ENCODE measurements around the gene TMEM52. TPM values are rescaled to one million over a fixed set of nuclear protein-coding genes. Genes with fewer than 3 reads are reported as not detected.

TMEM52 gene
- polyA plus RNA-seq, 2 donors: 2.1 TPM

GRCh38 chr1:1924386-1924785 is 5.3 kb upstream of the TMEM52 start:
- no peak overlapping the region for H3K4me3 ChIP-seq (ENCODE audit: low read depth in 1 of 2, low read length in 2 of 2)
- H3K36me3 ChIP-seq (ENCODE audit: control insufficient read depth in 2 of 2, insufficient read depth in 2 of 2, low read length in 1 of 2): no peaks in the 10 kb centered on the region
- no peak overlapping the region for H3K27ac ChIP-seq (ENCODE audit: low read depth in 2 of 2, low read length in 1 of 2)
- H3K4me1 ChIP-seq (ENCODE audit: control insufficient read depth in 2 of 2, insufficient read depth in 2 of 2, low read length in 1 of 2): peaks cover 0 to 3% of the 10 kb centered on the region in 2 donors
- H3K27me3 ChIP-seq (ENCODE audit: control insufficient read depth in 1 of 2, insufficient read depth in 2 of 2, low read length in 2 of 2): no peaks in the 10 kb centered on the region
- H3K9me3 ChIP-seq (ENCODE audit: control insufficient read depth in 2 of 2, insufficient read depth in 1 of 2, low read depth in 1 of 2, low read length in 1 of 2): peaks cover 0 to 2% of the 10 kb centered on the region in 2 donors
- WGBS, 2 donors: 36 to 41% methylated on average over 18 of the region's 18 CpGs

GRCh38 chr1:1922956-1923833 is 4.1 kb upstream of the TMEM52 start:
- WGBS, 2 donors: 67% methylated on average over 29 of the region's 29 CpGs
- no peak overlapping the region for H3K27ac ChIP-seq (ENCODE audit: low read depth in 2 of 2, low read length in 1 of 2)
- no peak overlapping the region for H3K4me3 ChIP-seq (ENCODE audit: low read depth in 1 of 2, low read length in 2 of 2)
- peaks cover 3 to 9% of the 10 kb centered on the region in 2 donors for H3K4me1 ChIP-seq (ENCODE audit: control insufficient read depth in 2 of 2, insufficient read depth in 2 of 2, low read length in 1 of 2)
- peaks cover 0 to 2% of the 10 kb centered on the region in 2 donors for H3K9me3 ChIP-seq (ENCODE audit: control insufficient read depth in 2 of 2, insufficient read depth in 1 of 2, low read depth in 1 of 2, low read length in 1 of 2)
- H3K27me3 ChIP-seq (ENCODE audit: control insufficient read depth in 1 of 2, insufficient read depth in 2 of 2, low read length in 2 of 2): no peaks in the 10 kb centered on the region
- no peaks in the 10 kb centered on the region for H3K36me3 ChIP-seq (ENCODE audit: control insufficient read depth in 2 of 2, insufficient read depth in 2 of 2, low read length in 1 of 2)

GRCh38 chr1:1922702-1922955 is 3.5 kb upstream of the TMEM52 start:
- no peak overlapping the region for H3K27ac ChIP-seq (ENCODE audit: low read depth in 2 of 2, low read length in 1 of 2)
- no peaks in the 10 kb centered on the region for H3K36me3 ChIP-seq (ENCODE audit: control insufficient read depth in 2 of 2, insufficient read depth in 2 of 2, low read length in 1 of 2)
- peaks cover 3 to 14% of the 10 kb centered on the region in 2 donors for H3K4me1 ChIP-seq (ENCODE audit: control insufficient read depth in 2 of 2, insufficient read depth in 2 of 2, low read length in 1 of 2)
- no peaks in the 10 kb centered on the region for H3K27me3 ChIP-seq (ENCODE audit: control insufficient read depth in 1 of 2, insufficient read depth in 2 of 2, low read length in 2 of 2)
- no peak overlapping the region for H3K4me3 ChIP-seq (ENCODE audit: low read depth in 1 of 2, low read length in 2 of 2)
- peaks cover 0 to 2% of the 10 kb centered on the region in 2 donors for H3K9me3 ChIP-seq (ENCODE audit: control insufficient read depth in 2 of 2, insufficient read depth in 1 of 2, low read depth in 1 of 2, low read length in 1 of 2)
- 80 to 87% methylated on average over 6 of the region's 6 CpGs for WGBS, 2 donors

GRCh38 chr1:1921901-1922701 is 3.0 kb upstream of the TMEM52 start:
- H3K36me3 ChIP-seq (ENCODE audit: control insufficient read depth in 2 of 2, insufficient read depth in 2 of 2, low read length in 1 of 2): no peaks in the 10 kb centered on the region
- H3K27me3 ChIP-seq (ENCODE audit: control insufficient read depth in 1 of 2, insufficient read depth in 2 of 2, low read length in 2 of 2): no peaks in the 10 kb centered on the region
- 91 to 93% methylated on average over 16 of the region's 16 CpGs for WGBS, 2 donors
- no peak overlapping the region for H3K27ac ChIP-seq (ENCODE audit: low read depth in 2 of 2, low read length in 1 of 2)
- H3K9me3 ChIP-seq (ENCODE audit: control insufficient read depth in 2 of 2, insufficient read depth in 1 of 2, low read depth in 1 of 2, low read length in 1 of 2): peaks cover 0 to 2% of the 10 kb centered on the region in 2 donors
- peaks cover 3 to 14% of the 10 kb centered on the region in 2 donors for H3K4me1 ChIP-seq (ENCODE audit: control insufficient read depth in 2 of 2, insufficient read depth in 2 of 2, low read length in 1 of 2)
- no peak overlapping the region for H3K4me3 ChIP-seq (ENCODE audit: low read depth in 1 of 2, low read length in 2 of 2)

- H3K9me3 ChIP-seq (ENCODE audit: control insufficient read depth in 2 of 2, insufficient read depth in 1 of 2, low read depth in 1 of 2, low read length in 1 of 2): peaks cover 0 to 2% of the 10 kb centered on the region in 2 donors
- H3K27ac ChIP-seq (ENCODE audit: low read depth in 2 of 2, low read length in 1 of 2): no peak overlapping the region
- 86 to 87% methylated on average over 6 of the region's 6 CpGs for WGBS, 2 donors
- H3K4me3 ChIP-seq (ENCODE audit: low read depth in 1 of 2, low read length in 2 of 2): no peak overlapping the region
- H3K36me3 ChIP-seq (ENCODE audit: control insufficient read depth in 2 of 2, insufficient read depth in 2 of 2, low read length in 1 of 2): no peaks in the 10 kb centered on the region
- no peaks in the 10 kb centered on the region for H3K27me3 ChIP-seq (ENCODE audit: control insufficient read depth in 1 of 2, insufficient read depth in 2 of 2, low read length in 2 of 2)
- peaks cover 3 to 14% of the 10 kb centered on the region in 2 donors for H3K4me1 ChIP-seq (ENCODE audit: control insufficient read depth in 2 of 2, insufficient read depth in 2 of 2, low read length in 1 of 2)
These were observed 2.4 kb upstream of the TMEM52 start for GRCh38 chr1:1921459-1921862.

GRCh38 chr1:1920608-1921458 is 1.8 kb upstream of the TMEM52 start:
- Histone ChIP-seq H3K27me3 (ENCODE audit: control insufficient read depth in 1 of 2, insufficient read depth in 2 of 2, low read length in 2 of 2) (no peaks in the 10 kb centered on the region), H3K4me1 (ENCODE audit: control insufficient read depth in 2 of 2, insufficient read depth in 2 of 2, low read length in 1 of 2) (peaks cover 3 to 16% of the 10 kb centered on the region in 2 donors), H3K9me3 (ENCODE audit: control insufficient read depth in 2 of 2, insufficient read depth in 1 of 2, low read depth in 1 of 2, low read length in 1 of 2) (peaks cover 0 to 2% of the 10 kb centered on the region in 2 donors), H3K36me3 (ENCODE audit: control insufficient read depth in 2 of 2, insufficient read depth in 2 of 2, low read length in 1 of 2) (no peaks in the 10 kb centered on the region), H3K4me3 (ENCODE audit: low read depth in 1 of 2, low read length in 2 of 2) (no peak overlapping the region), H3K27ac (ENCODE audit: low read depth in 2 of 2, low read length in 1 of 2) (no peak overlapping the region)
- 85 to 89% methylated on average over 27 of the region's 27 CpGs for WGBS, 2 donors

- 82 to 86% methylated on average over 6 of the region's 6 CpGs for WGBS, 2 donors
- Histone ChIP-seq H3K27ac (ENCODE audit: low read depth in 2 of 2, low read length in 1 of 2) (peak overlapping the region; percentile 5 to 72), H3K27me3 (ENCODE audit: control insufficient read depth in 1 of 2, insufficient read depth in 2 of 2, low read length in 2 of 2) (no peaks in the 10 kb centered on the region), H3K4me1 (ENCODE audit: control insufficient read depth in 2 of 2, insufficient read depth in 2 of 2, low read length in 1 of 2) (peaks cover 3 to 16% of the 10 kb centered on the region in 2 donors), H3K4me3 (ENCODE audit: low read depth in 1 of 2, low read length in 2 of 2) (no peak overlapping the region), H3K9me3 (ENCODE audit: control insufficient read depth in 2 of 2, insufficient read depth in 1 of 2, low read depth in 1 of 2, low read length in 1 of 2) (peaks cover 0 to 2% of the 10 kb centered on the region in 2 donors), H3K36me3 (ENCODE audit: control insufficient read depth in 2 of 2, insufficient read depth in 2 of 2, low read length in 1 of 2) (no peaks in the 10 kb centered on the region)
These were observed 1.1 kb upstream of the TMEM52 start for GRCh38 chr1:1920057-1920607.

GRCh38 chr1:1919304-1920056 is 401 bp upstream of the TMEM52 start:
- Histone ChIP-seq H3K27ac (ENCODE audit: low read depth in 2 of 2, low read length in 1 of 2) (peak overlapping the region; percentile 24 to 72), H3K36me3 (ENCODE audit: control insufficient read depth in 2 of 2, insufficient read depth in 2 of 2, low read length in 1 of 2) (no peaks in the 10 kb centered on the region), H3K4me3 (ENCODE audit: low read depth in 1 of 2, low read length in 2 of 2) (peak overlapping the region; percentile 42 to 52), H3K27me3 (ENCODE audit: control insufficient read depth in 1 of 2, insufficient read depth in 2 of 2, low read length in 2 of 2) (no peaks in the 10 kb centered on the region), H3K9me3 (ENCODE audit: control insufficient read depth in 2 of 2, insufficient read depth in 1 of 2, low read depth in 1 of 2, low read length in 1 of 2) (no peaks in the 10 kb centered on the region), H3K4me1 (ENCODE audit: control insufficient read depth in 2 of 2, insufficient read depth in 2 of 2, low read length in 1 of 2) (peaks cover under 1 to 20% of the 10 kb centered on the region in 2 donors)
- WGBS, 2 donors: 9 to 12% methylated on average over 53 to 62 of the region's 62 CpGs

Measured in esophagus (tissue), 2 donors.